Measurements from ENCODE around the gene PABPN1. TPM values are rescaled to one million over a fixed set of nuclear protein-coding genes. Genes with fewer than 3 reads are reported as not detected.

Gene PABPN1
- total and polyA plus RNA-seq, 2 of the 13 experiments (the other 11 are each of a cell fraction or from before 2014, with no cell fraction given) = 233 to 524 TPM

- TF ChIP-seq, protein P1, sequence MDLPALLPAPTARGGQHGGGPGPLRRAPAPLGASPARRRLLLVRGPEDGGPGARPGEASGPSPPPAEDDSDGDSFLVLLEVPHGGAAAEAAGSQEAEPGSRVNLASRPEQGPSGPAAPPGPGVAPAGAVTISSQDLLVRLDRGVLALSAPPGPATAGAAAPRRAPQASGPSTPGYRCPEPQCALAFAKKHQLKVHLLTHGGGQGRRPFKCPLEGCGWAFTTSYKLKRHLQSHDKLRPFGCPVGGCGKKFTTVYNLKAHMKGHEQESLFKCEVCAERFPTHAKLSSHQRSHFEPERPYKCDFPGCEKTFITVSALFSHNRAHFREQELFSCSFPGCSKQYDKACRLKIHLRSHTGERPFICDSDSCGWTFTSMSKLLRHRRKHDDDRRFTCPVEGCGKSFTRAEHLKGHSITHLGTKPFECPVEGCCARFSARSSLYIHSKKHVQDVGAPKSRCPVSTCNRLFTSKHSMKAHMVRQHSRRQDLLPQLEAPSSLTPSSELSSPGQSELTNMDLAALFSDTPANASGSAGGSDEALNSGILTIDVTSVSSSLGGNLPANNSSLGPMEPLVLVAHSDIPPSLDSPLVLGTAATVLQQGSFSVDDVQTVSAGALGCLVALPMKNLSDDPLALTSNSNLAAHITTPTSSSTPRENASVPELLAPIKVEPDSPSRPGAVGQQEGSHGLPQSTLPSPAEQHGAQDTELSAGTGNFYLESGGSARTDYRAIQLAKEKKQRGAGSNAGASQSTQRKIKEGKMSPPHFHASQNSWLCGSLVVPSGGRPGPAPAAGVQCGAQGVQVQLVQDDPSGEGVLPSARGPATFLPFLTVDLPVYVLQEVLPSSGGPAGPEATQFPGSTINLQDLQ (CRISPR knock-in tag; IDR thresholded peaks at IDR 0.05) = no peak
- TF ChIP-seq EP300 (IDR thresholded peaks at IDR 0.05; ENCODE audit: low read depth in 2 of 2, low read length in 2 of 2) (peak in 1 of 2 experiments; percentile 2; a peak in 1 of 4 replicates), EP300 (CRISPR knock-in tag; IDR thresholded peaks at IDR 0.05; ENCODE audit: borderline replicate concordance) (no peak; the same call in none of the 2 replicates), GABPA (IDR thresholded peaks at IDR 0.05; ENCODE audit: low read depth, low read length) (no peak), GABPA (CRISPR knock-in tag; IDR thresholded peaks at IDR 0.05; ENCODE audit: low read depth) (no peak), ZBTB10 (CRISPR knock-in tag; IDR thresholded peaks at IDR 0.05; ENCODE audit: borderline replicate concordance) (peak; percentile 93; the same call in 1 of the 2 replicates), ZNF7 (CRISPR knock-in tag; IDR thresholded peaks at IDR 0.05) (peak; percentile 4), NR2F2 (IDR thresholded peaks at IDR 0.05; ENCODE audit: borderline replicate concordance, low read depth) (no peak), ZBTB33 (CRISPR knock-in tag; IDR thresholded peaks at IDR 0.05) (0 out of 2 replicates have a peak, but pooled peaks have one; percentile 56), AKAP8 (CRISPR knock-in tag; IDR thresholded peaks at IDR 0.05) (0 out of 2 replicates have a peak, but pooled peaks have one; percentile 68), ZNF775 (CRISPR knock-in tag; IDR thresholded peaks at IDR 0.05; ENCODE audit: borderline replicate concordance) (0 out of 2 replicates have a peak, but pooled peaks have one; percentile 92), MIER3 (CRISPR knock-in tag; IDR thresholded peaks at IDR 0.05; ENCODE audit: borderline replicate concordance) (peak; percentile 67; the same call in 1 of the 2 replicates), MED13 (CRISPR knock-in tag; IDR thresholded peaks at IDR 0.05) (peak; percentile 30; the same call in 1 of the 2 replicates), FIP1L1 (IDR thresholded peaks at IDR 0.05; ENCODE audit: borderline replicate concordance, insufficient read depth, low read depth, low read length) (peak; percentile 94; the same call in 1 of the 2 replicates), ZNF451 (CRISPR knock-in tag; IDR thresholded peaks at IDR 0.05) (no peak; the same call in 1 of the 2 replicates), NR2C2 (CRISPR knock-in tag; IDR thresholded peaks at IDR 0.05; ENCODE audit: borderline replicate concordance) (peak; percentile 1; the same call in 1 of the 2 replicates), KMT2A (CRISPR knock-in tag; IDR thresholded peaks at IDR 0.05) (no peak; the same call in 1 of the 2 replicates), ZNF180 (CRISPR knock-in tag; IDR thresholded peaks at IDR 0.05; ENCODE audit: borderline replicate concordance, low read depth) (peak; percentile 31; the same call in 1 of the 2 replicates), ZNF615 (CRISPR knock-in tag; IDR thresholded peaks at IDR 0.05; ENCODE audit: borderline replicate concordance) (no peak), MED8 (CRISPR knock-in tag; IDR thresholded peaks at IDR 0.05; ENCODE audit: insufficient replicate concordance) (peak; percentile 89), KAT8 (CRISPR knock-in tag; IDR thresholded peaks at IDR 0.05) (peak; percentile 62; the same call in 1 of the 2 replicates)
- TF ChIP-seq, protein P2, sequence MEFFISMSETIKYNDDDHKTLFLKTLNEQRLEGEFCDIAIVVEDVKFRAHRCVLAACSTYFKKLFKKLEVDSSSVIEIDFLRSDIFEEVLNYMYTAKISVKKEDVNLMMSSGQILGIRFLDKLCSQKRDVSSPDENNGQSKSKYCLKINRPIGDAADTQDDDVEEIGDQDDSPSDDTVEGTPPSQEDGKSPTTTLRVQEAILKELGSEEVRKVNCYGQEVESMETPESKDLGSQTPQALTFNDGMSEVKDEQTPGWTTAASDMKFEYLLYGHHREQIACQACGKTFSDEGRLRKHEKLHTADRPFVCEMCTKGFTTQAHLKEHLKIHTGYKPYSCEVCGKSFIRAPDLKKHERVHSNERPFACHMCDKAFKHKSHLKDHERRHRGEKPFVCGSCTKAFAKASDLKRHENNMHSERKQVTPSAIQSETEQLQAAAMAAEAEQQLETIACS (CRISPR knock-in tag; IDR thresholded peaks at IDR 0.05) = no peak; the same call in 1 of the 2 replicates
Observed at GRCh38 chr14:23301969-23302289, 19.3 kb upstream of the PABPN1 start (continued).
